Inferior parietal cortex (tissue), 1 donor: Measurements from ENCODE around the gene ADAMTS2.

Source experiments
- DNase-seq: peaks from one replicate; pipeline ENCODE4 v3.0.0-alpha.2; 2016; ENCODE audit errors: extremely low spot score

ADAMTS2 gene

DNA sequence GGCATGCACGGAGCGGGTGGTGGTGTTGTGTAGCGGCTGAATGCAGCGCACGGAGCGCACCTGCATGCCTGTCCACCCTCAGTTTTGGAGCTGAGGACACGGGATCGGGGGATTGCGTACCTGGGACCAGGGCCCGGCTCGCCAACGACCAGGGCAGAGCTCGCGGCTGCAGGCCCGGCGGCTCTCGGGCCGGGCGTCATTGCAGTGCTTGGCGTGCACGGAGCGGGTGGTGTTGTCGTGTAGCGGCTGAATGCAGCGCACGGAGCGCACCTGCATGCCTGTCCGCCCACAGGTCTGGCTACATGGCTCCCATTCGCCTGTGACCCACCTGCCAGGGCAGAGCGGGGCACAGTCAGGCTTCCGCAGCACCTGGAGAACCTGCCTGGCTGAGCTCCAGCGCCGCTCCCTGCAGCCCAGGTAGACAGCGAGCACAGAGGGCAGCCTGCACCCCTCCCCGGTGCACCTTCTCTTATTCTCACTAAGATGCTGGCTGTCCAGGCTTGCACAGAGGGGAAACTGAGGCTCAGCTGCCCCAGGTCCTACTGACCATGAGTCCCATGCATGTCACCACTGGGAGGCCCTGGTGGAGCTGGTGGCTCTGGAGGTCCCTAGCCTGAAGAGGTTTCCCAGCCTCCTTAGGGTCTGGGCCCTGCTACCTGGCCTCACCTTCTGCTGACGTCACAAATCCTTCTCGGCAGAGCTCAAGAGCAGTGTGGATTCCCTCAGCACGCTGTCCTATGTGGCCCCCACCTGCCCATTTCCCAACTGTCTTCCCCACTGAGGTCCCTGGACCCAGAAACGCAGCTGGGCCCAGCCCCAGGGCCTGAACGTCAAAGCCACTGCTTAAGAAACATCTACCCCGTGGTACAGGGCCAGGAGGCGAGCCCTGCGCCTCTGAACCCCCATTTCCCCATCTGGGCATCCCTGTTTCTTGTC is 220.1 kb downstream of the ADAMTS2 start:
- no peak for DNase-seq

DNA sequence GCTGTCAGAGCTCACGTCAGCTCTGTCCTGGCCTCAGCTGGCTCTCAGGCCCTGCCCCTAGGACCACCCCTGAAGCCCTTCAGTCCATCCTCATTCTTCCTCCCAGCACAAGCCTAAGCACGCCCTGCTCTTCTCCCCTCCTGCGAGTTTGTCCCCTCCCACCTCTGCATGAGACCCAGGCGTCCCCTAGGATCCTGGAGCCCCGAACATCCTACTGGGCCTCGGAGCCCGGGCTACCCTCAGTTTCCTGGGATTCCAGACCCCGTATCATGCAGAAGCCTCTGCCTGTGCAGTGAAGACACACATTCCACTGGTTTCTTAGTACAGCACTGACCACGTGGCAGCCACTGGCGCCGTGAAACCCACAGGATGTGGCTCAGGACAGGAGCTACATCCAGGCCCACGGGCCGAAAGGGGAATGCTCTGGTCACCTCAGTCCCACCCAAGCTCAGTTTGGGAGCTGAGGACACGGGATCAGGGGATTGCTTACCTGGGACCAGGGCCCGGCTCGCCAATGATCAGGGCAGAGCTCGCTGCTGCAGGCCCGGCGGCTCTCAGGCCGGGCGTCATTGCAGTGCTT is 220.9 kb downstream of the ADAMTS2 start:
- DNase-seq = no peak

DNA sequence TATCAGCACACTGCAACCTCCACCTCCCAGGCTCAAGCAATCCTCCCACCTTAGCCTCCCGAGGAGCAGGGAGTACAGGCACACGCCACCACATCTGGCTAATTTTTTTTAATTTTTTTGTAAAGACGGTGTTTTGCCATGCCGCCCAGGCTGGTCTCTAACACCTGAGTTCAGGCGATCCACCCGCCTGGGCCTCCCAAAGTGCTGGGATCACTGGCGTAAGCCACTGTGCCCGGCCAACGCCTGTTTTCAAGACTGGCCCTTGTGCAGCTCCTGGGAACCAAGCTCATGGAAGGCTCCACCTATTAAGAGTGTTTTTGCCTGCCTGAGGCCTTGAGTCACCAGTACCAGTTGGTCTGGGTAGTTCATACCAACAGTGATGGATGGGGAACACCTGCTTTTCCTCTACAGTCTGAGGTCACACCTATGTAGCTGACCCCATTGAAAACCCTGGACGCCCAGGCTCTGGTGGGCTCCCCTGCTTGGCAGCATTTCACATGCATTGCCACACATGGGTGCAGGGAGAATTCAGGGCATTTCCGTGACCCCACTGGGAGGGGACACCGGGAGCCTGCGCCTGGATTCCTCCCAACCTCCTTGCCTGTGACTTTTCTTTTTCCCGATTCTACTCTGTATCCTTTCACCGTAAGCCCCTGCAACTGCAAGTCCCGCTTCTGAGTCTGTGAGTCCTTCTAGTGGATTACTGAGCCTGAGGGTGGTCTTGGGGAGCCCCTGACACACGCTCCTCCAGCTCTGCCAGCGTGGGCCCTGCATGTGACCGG is 221.6 kb downstream of the ADAMTS2 start:
- DNase-seq = no peak

DNA sequence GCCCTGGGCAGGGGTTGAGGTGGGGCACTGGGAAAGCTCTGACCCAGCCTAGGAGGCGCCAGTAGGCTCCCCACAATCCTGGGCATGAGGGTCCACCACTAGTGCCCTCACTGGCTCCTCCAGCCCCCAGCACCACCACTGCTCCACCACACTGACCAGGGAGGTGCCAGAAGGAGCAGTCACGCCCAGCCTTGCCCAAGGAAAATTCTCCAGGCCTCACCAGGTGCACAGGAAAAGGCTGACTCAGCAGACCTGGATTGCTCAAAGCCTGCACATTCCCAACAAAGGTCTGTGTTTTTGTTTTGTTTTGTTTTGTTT is 222.2 kb downstream of the ADAMTS2 start:
- DNase-seq = no peak

DNA sequence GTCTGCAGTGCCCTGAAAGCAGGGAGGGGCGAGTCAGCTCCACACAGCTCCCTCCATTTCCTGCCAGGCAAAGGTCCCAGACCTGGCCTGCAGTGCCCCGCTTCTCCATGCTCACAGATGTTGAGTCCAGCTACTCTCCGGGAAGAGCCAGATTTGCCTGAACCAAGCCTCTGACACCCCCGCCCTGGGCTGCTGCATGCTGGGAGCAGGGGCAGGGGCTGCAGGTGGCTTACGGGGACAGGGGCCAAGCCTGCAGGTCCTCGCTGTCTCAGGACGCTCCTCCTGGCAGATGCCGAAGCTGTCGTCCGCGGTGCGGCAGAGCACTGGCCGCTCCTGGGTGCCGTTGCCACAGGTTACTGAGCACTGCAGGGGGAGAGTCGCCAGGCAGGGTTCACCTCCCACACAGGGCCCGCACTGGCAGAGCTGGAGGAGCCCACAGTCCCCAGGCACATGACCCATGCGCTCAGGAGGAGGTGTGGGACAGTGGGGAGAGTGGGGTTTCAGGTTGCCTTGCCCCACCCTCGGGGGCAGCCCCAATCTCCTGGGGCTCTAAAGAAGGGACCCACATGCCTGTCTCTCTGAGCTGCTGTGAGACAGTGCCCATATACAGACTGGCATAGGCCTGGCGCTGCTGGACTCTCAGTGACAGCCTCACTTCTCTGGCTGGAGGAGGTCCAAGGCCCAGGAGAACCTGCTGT is 222.7 kb downstream of the ADAMTS2 start:
- DNase-seq = no peak

DNA sequence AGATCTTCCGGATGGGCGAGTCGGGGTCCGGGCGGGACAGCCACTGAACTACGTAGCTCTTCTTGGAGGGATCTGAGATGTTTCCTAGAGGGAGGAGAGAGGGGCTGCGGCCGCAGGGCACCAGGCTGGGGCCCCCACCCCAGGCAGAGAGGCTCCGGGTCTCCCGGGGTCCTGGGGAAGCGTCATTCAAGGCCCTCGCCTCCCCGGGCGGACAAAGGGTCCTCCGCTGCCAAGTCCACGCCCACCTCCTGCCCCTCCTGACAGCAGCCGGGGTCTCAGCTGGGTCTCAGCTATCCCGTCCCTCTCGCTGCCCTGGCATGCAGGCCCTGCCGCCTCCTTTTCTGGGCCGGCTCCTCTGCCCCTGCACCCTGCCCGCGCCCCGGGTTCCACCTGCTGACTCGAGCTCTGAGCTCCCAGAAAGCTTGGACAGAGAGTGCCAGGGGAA is 223.6 kb downstream of the ADAMTS2 start:
- DNase-seq = no peak

DNA sequence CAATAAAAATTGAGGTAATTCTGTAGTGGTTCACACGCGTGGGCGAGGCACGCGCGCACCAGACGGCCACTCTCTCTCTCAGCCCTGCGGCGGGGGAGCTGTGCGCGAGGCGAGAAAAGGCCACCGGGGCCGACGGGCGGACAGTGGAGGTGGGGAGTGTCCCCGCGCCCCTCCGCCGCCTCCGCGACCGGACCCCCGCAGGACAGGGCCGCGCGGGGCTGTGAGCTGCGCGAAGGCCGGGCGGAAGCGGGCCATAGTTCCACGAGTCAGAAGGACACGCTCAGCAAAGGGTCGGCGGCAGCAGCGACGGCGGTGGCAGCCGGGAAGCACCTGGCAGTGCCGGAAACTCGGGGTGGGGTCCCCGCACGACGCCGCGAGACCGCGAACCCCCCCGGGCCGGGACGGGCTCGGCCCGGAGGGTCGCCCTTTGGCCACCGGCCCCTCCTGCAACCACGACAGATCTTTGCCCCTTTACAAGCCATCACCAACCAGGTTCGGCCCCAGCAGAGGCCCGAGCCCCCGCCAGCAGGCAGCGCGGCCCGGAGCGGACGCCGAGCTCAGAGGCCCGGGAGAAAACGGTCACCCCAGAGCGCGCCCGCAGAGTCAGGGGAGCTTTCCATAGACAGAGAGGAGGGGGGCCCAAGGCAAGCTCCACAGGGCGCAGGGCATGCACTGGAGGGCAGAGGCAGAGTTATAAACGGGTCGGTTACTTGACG is 224.2 kb downstream of the ADAMTS2 start:
- DNase-seq = no peak

DNA sequence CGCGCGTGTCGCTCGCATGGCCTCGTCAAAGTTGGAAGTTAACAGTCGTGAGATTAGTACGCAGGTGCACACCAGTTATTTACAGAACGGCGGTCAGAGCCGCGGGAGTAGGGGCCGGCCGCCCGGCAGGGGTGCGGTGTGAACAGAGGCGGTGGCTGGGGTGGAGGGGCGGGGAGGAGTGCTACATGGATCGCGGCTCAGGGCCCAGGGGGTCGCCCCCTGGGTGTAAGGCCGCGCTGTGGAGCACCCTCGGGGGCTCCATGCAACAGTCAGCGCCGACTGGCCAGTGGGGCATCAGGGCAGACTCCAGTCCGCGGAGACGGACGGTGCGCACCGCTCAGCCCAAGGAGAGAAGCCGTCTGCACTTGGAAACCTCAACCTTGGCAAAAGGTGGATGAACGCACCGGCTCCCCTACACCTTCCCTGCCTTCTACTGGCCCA is 224.8 kb downstream of the ADAMTS2 start:
- DNase-seq = no peak

DNA sequence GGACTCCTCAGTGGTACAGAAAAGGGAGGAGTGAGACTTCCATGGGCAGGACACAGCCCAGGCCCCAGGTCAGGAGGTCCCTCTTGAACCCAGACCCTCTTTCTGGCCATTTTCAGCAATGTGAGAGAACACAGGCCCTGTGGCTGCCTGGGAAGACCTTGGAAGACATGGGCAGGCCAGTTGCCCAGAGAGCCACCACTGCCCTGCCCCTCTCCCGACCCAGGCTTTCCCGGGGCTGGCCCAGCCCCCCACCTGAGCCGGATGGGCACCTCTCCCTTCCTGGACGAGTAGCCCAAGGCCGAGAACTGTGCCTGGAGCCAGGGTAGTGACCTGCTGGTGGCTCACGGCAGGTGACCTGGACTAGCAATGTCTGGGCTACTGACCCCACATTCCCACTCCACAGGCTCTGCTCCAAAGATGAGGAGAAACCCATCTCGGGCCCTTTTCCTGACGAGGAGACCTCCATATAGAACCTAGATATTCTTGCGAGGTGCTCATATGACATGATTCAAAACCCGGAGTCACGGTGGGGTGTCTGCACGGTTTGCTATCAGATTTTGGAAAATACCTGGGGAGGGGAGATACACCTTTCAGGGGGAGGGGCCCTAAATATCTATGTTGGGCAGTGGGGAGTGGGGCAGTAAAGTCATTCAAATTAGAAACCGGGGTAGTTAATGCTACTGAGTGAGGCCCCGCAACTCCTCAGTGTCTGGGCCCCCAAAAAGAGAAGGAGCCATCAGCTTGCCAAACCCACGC is 225.7 kb downstream of the ADAMTS2 start:
- DNase-seq = no peak

DNA sequence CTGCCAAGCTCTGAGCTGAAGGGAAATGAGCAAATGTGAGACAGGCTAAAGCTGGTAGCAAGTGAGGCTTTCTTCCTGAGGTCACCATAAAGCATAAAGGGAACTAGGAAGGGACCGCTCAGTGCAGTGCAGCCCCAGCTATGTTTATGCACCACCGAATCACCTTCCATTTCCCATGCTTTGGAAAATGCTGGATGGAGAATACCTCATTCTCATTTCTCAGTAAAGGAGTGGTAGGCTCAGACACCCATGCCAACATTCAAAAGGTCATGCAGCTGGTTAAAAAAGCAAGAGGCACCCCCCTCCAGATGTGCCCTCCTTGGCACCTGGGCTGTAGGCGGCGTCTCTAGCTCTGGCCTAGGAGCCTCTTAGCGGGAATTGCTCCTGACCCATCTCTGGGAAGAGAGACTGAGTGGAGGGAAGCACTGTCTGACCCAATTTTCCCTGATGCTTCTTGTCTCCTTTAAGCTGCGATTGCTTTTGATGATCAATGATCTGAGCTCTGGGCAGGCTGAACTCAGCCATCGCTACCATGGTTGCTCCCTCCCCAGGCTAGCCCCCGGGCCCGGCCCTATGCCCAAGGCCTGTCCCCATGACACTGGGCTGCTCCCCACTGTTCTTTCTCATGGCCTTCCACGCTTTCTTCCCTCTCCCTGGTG is 226.4 kb downstream of the ADAMTS2 start:
- DNase-seq = no peak

DNA sequence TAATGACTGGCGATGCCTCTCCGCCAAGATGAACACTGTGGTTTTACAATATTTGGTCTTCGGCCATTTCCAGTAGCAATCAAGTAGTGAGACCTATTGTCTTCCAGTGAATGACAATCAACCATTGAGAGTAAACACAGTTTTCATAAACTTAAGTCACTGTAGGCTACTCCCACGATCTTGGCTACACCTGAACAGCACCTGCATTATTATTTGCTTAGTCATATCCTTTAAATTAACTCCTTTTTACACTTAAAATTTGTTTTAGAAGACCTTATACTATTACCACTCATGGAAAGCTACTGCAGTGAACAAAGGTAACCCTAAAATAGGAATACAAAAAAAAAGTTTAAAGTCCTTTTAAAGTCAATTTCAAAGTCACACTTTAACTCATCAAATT is 226.9 kb downstream of the ADAMTS2 start:
- DNase-seq = no peak

DNA sequence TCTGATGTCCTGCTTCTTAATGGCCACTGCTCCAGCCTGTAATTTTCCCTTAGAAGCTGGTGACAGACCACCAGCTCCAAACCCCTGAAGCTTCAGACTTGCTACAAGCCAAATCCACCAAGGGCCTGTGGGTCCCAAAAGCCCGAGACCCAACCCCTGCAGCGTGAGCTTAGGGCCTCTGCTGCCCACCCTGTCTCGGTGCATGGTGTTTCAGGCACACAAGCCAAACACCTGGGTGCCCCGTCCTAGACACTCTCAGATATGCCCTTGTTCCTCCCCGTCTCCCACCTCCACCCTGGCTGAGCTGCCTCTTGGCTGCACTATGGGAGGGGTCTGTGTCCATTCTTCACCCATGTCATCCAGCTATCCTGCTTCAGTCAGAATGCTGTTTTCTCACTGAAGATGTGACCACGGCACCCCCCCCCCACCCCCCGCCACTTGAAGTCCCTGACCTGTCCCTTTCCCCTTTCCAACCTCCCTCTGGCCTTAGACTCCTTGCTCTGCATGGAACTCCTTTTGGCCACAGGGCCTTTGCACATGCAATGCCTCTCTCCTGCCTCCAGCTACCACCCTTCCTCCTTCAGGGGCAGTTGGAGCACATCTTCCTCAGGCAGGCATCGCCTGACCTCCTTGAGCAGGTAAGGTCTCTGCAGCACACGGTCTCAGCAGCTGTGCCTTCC is 229.3 kb downstream of the ADAMTS2 start:
- no peak for DNase-seq

DNA sequence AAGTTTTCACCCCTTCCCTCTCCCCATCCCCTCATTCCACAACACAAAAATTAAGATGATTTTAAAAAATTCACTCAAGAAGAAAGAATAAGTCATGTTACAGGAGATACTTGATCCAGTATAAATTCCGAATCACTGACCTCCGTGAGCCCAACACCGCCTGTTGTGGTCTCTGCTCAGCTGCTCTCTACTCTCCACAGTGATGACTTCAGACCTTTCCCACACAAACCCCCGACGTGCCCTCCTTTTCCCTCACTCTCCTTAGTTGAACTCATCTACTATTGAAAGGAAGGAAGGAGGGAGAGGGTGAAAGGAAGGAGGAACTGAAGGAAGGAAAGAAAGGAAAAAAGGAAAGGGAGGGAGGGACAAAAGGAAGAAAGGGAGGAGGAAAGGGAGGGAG is 230.0 kb downstream of the ADAMTS2 start:
- DNase-seq = no peak

DNA sequence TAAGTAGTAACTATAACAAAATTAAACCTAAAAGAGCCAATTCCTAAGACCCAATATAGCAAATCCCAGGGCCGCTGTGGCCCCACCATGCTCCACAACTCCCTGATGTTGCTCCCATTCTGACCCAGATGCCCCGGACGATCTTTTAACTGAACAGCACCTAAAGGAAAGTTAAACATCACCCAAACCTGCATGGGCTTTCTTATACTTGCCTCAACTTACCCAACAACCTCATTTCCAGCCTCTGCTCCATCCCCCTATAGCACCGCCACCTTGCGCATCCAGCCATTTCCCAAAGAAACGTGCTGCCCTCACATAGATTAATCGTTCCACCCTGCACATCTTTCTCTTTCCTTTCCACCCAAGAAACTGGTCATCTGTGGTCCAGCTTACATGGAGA is 230.5 kb downstream of the ADAMTS2 start:
- no peak for DNase-seq

DNA sequence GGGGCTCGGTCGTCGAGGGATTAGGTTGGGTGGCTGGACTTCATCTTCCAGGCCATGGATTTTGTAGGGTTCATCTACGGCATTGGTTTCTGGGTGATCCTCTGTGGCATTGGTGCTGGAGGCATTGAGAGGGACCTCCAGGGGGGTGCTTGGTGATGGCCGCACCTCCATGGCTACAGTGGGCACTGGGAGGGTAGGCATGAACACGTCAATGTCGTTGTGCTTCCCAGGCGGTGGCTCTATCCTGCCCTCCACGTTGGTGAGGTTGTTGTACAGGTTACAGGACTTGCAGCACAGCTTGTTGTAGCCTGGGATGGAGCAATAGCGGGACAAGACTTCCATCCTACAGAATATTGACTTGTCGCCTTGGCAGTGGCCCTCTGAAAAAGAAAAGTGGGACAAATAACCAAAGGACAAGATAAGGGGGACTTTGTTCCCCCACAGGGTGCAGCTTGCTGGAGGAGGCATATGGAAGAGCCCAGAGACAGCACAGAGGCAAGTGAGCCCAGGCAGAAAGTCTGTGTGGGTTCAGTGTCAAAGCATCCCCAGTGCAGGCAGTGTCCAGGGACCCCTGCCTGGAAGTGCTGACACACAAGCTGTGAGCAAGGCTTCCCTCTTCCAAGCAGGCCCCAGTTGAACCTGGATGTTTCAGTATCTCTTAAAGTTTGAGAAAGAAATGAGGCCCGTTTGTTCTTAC is 231.2 kb downstream of the ADAMTS2 start:
- DNase-seq = no peak

DNA sequence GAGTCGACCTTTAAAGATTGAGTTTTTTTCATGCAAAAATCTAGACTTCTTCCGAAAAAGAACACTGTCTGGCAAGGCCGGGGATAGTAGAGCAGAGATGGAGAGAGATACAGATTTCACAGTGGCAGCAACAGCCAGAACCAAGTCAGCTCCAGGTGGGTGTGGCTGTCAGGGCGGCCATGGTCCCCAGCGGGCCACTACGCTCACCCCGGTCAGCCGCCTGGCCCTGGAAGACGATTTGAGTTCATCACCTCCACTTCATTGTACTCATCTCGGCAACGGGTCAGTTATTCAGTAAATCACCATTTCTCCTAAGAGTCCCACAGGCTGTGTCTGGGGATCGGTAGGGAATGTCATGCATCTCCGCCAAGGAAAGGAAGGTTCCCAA is 232.1 kb downstream of the ADAMTS2 start:
- DNase-seq = no peak

DNA sequence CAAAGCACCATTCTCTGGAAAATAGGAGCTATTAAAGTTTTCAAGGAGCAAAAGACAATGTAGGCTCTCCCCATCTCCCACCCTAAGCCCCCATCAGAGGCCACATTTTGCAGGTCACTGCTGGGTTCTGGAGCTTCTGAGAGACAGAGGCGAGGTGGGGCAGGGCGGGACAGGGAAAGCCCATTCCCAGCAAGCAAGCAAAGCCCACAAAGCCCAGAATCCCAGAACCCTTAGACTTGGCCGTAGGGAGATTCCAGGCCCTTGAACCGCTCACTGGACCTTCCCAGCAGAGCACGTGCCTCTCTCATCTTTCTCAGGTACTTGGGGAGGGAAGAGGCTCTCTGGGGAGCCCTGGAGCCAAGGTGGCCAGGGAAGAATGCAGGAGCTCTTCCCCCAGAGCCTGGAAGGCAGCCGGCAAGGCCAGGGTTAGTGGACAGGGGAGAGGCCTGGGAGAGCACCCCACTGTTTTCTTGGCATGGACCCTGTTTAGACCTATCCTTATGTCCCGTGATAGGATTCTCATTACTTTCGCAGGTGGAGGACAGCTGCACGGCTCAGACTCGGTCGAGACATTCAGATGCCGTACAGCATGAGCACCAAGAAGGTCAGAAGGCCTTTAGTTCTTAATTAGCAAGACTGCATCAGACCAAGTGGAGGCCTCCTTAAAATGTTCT is 232.7 kb downstream of the ADAMTS2 start:
- no peak for DNase-seq
